Measurements from ENCODE around the gene UGT2A2.

GRCh38 chr4:69589884-69590283 is 49.6 kb downstream of the UGT2A2 start:
- no peak for TF ChIP-seq CTCF (IDR thresholded peaks at IDR 0.05; ENCODE audit: insufficient read depth, low read length, poor library complexity, severe bottlenecking)
- no peak for TF ChIP-seq EZH2phosphoT487 (conservative IDR thresholded peaks at IDR 0.05; ENCODE audit: low read length)

Measured in SU-DHL-6 (cell line).